ENCODE data around the gene COL8A1. TPM values are rescaled to one million over a fixed set of nuclear protein-coding genes. Genes with fewer than 3 reads are reported as not detected.
"Not testable (repeated sequence)": the region's sequence is repeated elsewhere in the genome, so short reads cannot be mapped to it uniquely, and the experiment has no call there.

COL8A1 gene
- total RNA-seq, 1 donor from 2014 or later: 23.1 TPM

- intact Hi-C loops (cut with DNase I): no loop called here
- no peaks in the 10 kb centered on the region for H3K9me3 ChIP-seq
- TF ChIP-seq POLR2A (IDR thresholded peaks at IDR 0.05): no peak
- no peak for TF ChIP-seq POLR2AphosphoS5 (IDR thresholded peaks at IDR 0.05; ENCODE audit: insufficient read depth in 1 of 2, low read depth in 1 of 2)
- no peak for TF ChIP-seq CTCF (IDR thresholded peaks at IDR 0.05)
- no peak overlapping the region for H3K27ac ChIP-seq
- H3K27me3 ChIP-seq: no peaks in the 10 kb centered on the region
- no peak overlapping the region for H3K4me3 ChIP-seq
- no peak for DNase-seq (ENCODE audit: extremely low spot score in 2 of 2)
- H3K4me1 ChIP-seq: no peaks in the 10 kb centered on the region
- no peaks in the 10 kb centered on the region for H3K36me3 ChIP-seq
Observed at GRCh38 chr3:99724276-99724675, 85.9 kb downstream of the COL8A1 start.

- Histone ChIP-seq H3K4me1 (no peaks in the 10 kb centered on the region), H3K4me3 (no peak overlapping the region), H3K27ac (no peak overlapping the region), H3K27me3 (no peaks in the 10 kb centered on the region), H3K9me3 (no peaks in the 10 kb centered on the region), H3K36me3 (no peaks in the 10 kb centered on the region)
- intact Hi-C loops (cut with DNase I): no loop called here
- no peak for DNase-seq (ENCODE audit: extremely low spot score in 2 of 2)
- no peak for TF ChIP-seq CTCF (IDR thresholded peaks at IDR 0.05)
- no peak for TF ChIP-seq POLR2A (IDR thresholded peaks at IDR 0.05)
- no peak for TF ChIP-seq POLR2AphosphoS5 (IDR thresholded peaks at IDR 0.05; ENCODE audit: insufficient read depth in 1 of 2, low read depth in 1 of 2)
Observed at GRCh38 chr3:99730870-99731269, 92.5 kb downstream of the COL8A1 start.

DNA sequence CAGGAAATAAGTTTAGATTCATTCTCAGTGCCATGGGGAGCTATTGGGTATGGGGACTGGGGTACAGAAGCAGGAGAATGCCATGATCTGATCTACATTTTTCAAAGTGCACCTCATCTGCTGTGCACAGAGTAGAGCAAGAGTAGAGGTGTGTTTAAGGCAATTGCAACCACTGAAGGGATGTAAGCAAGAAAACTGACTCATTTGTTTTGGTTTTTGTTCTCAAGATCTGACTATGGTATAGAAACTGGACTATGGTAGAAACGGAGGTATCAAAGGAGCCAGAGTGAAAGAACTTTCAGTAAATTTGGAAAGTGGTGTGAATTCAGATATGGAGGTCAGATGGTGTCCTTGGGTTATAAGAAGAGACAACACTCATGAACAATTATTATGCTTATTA lies 93.1 kb downstream of the COL8A1 start:
- intact Hi-C loops (cut with DNase I): no loop called here
- H3K4me1 ChIP-seq: no peaks in the 10 kb centered on the region
- no peaks in the 10 kb centered on the region for H3K27me3 ChIP-seq
- TF ChIP-seq POLR2A (IDR thresholded peaks at IDR 0.05) (no peak), CTCF (IDR thresholded peaks at IDR 0.05) (no peak), POLR2AphosphoS5 (IDR thresholded peaks at IDR 0.05; ENCODE audit: insufficient read depth in 1 of 2, low read depth in 1 of 2) (no peak)
- H3K27ac ChIP-seq: no peak overlapping the region
- no peaks in the 10 kb centered on the region for H3K36me3 ChIP-seq
- DNase-seq (ENCODE audit: extremely low spot score in 2 of 2): no peak
- no peaks in the 10 kb centered on the region for H3K9me3 ChIP-seq
- no peak overlapping the region for H3K4me3 ChIP-seq

- H3K27me3 ChIP-seq, H3K27ac ChIP-seq: not testable (repeated sequence)
Observed at GRCh38 chr3:99740371-99740770, 102.0 kb downstream of the COL8A1 start.

DNA sequence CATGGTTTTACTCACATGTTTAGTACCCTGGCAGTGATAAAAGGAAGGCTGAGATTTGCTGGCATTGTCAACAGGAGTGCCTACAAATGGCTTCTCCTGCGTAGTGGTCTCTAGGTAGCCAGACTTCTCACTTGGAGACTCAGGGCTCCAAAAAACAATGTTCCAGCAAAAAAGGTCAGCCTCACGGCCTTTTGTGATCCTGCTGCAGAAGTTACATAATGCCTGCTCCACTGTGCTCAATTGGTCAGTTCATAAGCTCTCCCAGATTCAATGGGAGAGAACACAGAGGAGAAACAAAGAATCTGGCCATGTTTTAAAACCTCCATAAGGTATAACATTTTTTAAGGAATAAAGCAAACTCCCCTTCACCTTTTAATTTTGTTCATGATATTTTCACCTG lies 103.2 kb downstream of the COL8A1 start:
- TF ChIP-seq POLR2AphosphoS5 (IDR thresholded peaks at IDR 0.05; ENCODE audit: insufficient read depth in 1 of 2, low read depth in 1 of 2) (no peak), POLR2A (IDR thresholded peaks at IDR 0.05) (no peak), CTCF (IDR thresholded peaks at IDR 0.05) (no peak)
- intact Hi-C loops (cut with DNase I): no loop called here
- Histone ChIP-seq H3K27ac (no peak overlapping the region), H3K27me3 (no peaks in the 10 kb centered on the region), H3K36me3 (no peaks in the 10 kb centered on the region), H3K4me3 (no peak overlapping the region), H3K4me1 (no peaks in the 10 kb centered on the region), H3K9me3 (no peaks in the 10 kb centered on the region)
- no peak for DNase-seq (ENCODE audit: extremely low spot score in 2 of 2)

More at GRCh38 chr3:99740371-99740770, 102.0 kb downstream of the COL8A1 start:
- DNase-seq (ENCODE audit: extremely low spot score in 2 of 2); H3K4me3 ChIP-seq; H3K36me3 ChIP-seq; intact Hi-C loops (cut with DNase I); H3K4me1 ChIP-seq; H3K9me3 ChIP-seq: not testable (repeated sequence)

GRCh38 chr3:99747915-99748314 lies 109.5 kb downstream of the COL8A1 start:
- Histone ChIP-seq H3K27ac (no peak overlapping the region), H3K4me1 (no peaks in the 10 kb centered on the region), H3K27me3 (no peaks in the 10 kb centered on the region), H3K9me3 (no peaks in the 10 kb centered on the region), H3K36me3 (no peaks in the 10 kb centered on the region), H3K4me3 (no peak overlapping the region)
- intact Hi-C loops (cut with DNase I): no loop called here
- TF ChIP-seq CTCF (IDR thresholded peaks at IDR 0.05): peak in 1 of 3 experiments; percentile 2
- no peak for TF ChIP-seq POLR2AphosphoS5 (IDR thresholded peaks at IDR 0.05; ENCODE audit: insufficient read depth in 1 of 2, low read depth in 1 of 2)
- no peak for DNase-seq (ENCODE audit: extremely low spot score in 2 of 2)

Data from vagina (tissue), 2 donors.